Sigmoid colon (tissue), 4 donors: ENCODE data around the gene ABCD3.

Experiments used
- POLR2AphosphoS5 ChIP-seq, 4 donors: sonication (generic); formaldehyde crosslinking; IDR thresholded peaks; one replicate each; pipeline ENCODE4 v1.6.1; 2017; ENCODE audit warnings: antibody characterized with exemption in 4 of 4
- TF ChIP-seq, protein P1 (sequence below), 4 experiments: fragments of 450-650 bp in 3 of 4; fragments of 200-600 bp in 1 of 4; IDR thresholded peaks; one replicate each; pipeline ENCODE4 v1.5.1; 2016 to 2019; ENCODE audit warnings: antibody characterized with exemption in 4 of 4, mild to moderate bottlenecking in 3 of 4, moderate library complexity in 2 of 4

- TF ChIP-seq, protein P1, sequence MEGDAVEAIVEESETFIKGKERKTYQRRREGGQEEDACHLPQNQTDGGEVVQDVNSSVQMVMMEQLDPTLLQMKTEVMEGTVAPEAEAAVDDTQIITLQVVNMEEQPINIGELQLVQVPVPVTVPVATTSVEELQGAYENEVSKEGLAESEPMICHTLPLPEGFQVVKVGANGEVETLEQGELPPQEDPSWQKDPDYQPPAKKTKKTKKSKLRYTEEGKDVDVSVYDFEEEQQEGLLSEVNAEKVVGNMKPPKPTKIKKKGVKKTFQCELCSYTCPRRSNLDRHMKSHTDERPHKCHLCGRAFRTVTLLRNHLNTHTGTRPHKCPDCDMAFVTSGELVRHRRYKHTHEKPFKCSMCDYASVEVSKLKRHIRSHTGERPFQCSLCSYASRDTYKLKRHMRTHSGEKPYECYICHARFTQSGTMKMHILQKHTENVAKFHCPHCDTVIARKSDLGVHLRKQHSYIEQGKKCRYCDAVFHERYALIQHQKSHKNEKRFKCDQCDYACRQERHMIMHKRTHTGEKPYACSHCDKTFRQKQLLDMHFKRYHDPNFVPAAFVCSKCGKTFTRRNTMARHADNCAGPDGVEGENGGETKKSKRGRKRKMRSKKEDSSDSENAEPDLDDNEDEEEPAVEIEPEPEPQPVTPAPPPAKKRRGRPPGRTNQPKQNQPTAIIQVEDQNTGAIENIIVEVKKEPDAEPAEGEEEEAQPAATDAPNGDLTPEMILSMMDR (IDR thresholded peaks at IDR 0.05), result no peak
- no peak for TF ChIP-seq POLR2AphosphoS5 (IDR thresholded peaks at IDR 0.05)
These were observed 132.2 kb downstream of the ABCD3 start for GRCh38 chr1:94550396-94550795.
